ENCODE results near the gene ALKBH8. TPM values are rescaled to one million over a fixed set of nuclear protein-coding genes. Genes with fewer than 3 reads are reported as not detected.
"Not testable (repeated sequence)": the region's sequence is repeated elsewhere in the genome, so short reads cannot be mapped to it uniquely, and the experiment has no call there.

The ALKBH8 gene
- total RNA-seq, 1 donor from 2014 or later = 13.3 TPM

DNA sequence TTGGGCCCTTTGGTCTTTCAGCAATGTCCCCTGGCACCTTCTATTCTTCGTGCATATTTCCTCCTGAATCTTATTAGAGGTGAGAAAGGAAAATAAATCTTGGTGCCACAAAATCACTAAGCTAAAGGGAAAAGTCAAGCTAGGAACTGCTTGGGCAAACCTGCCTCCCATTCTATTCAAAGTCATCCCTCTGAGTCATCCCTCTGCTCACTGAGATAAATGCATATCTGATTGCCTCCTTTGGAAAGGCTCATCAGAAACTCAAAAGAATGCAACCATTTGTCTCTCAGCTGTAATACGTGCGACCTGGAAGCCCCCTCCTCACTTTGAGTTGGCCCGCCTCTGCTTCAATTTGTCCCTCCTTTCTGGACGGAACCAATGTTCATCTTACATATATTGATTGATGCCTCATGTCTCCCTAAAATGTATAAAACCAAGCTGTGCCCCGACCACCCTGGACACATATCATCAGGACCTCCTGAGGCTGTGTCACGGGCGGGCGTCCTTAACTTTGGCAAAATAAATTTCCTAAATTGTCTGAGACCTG, 493 bp upstream of the ALKBH8 start:
- peaks cover 39% of the 10 kb centered on the region for H3K4me1 Mint-ChIP-seq
- DNase-seq; H3K27me3 Mint-ChIP-seq; H3K9me3 Mint-ChIP-seq; H3K36me3 Mint-ChIP-seq (ENCODE audit: low read depth): not testable (repeated sequence)
- intact Hi-C loops (cut with micrococcal nuclease) = loop anchor here (1.0 to 10.0 kb wide), 9 partner anchors 27 to 1491 kb away; partner anchors contain the start of genes AASDHPPT, ATM, C11orf65 and CWF19L2
- peak overlapping the region; percentile 90 for H3K27ac Mint-ChIP-seq
- H3K4me3 Mint-ChIP-seq = peak overlapping the region; percentile 93

DNA sequence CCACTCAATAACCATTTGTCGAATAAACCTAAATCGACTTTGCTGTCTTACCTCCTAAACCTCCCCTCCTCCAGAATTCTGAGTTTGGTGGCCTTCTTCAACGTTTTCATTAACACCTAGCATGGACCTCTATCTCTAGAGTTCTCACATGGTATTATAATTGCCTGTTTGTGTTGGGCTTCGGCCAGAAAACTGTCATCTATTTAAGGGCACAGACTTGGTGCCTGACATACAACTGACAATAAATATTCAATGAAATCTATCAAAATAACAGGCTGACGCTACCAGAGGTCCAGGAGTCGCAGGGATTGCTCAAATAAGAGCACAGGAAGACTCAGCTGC, 687 bp downstream of the ALKBH8 start:
- Mint-ChIP-seq H3K9me3 (no peaks in the 10 kb centered on the region), H3K36me3 (ENCODE audit: low read depth) (peaks cover 1% of the 10 kb centered on the region), H3K4me1 (peaks cover 40% of the 10 kb centered on the region), H3K4me3 (peak overlapping the region; percentile 93), H3K27me3 (no peaks in the 10 kb centered on the region), H3K27ac (peak overlapping the region; percentile 90)
- DNase-seq = no peak
- intact Hi-C loops (cut with micrococcal nuclease) = loop anchor here (1.0 to 10.0 kb wide), 10 partner anchors 28 to 1490 kb away; partner anchors contain the start of genes AASDHPPT, ATM, C11orf65 and CWF19L2

DNA sequence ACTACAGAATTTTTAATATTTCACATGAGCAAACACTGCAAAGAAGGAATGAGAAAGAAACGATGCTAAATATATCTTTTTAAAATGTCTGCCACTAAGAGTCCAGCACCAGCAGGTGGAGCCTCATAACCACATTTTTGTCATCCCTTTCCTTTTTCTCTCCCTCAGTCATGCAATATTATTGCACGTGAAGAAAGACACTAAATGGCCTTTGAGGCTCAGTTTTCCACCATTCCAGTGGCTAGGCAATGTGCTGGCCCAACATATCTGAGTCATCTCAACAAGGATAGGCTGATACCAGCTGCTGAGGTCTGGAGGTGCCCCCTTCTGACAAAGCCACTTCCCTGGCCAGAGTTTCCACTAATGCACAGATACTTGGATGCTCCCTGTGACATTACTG, 1.8 kb downstream of the ALKBH8 start:
- Mint-ChIP-seq H3K36me3 (ENCODE audit: low read depth) (peaks cover 7% of the 10 kb centered on the region), H3K27ac (no peak overlapping the region), H3K27me3 (no peaks in the 10 kb centered on the region), H3K9me3 (no peaks in the 10 kb centered on the region), H3K4me1 (peaks cover 43% of the 10 kb centered on the region), H3K4me3 (peak overlapping the region; percentile 64)
- DNase-seq = peak; percentile 80
- intact Hi-C loops (cut with micrococcal nuclease) = loop anchor here (2.0 to 10.0 kb wide), 8 partner anchors 15 to 1489 kb away; partner anchors contain the start of genes AASDHPPT, ATM, KBTBD3 and NPAT

DNA sequence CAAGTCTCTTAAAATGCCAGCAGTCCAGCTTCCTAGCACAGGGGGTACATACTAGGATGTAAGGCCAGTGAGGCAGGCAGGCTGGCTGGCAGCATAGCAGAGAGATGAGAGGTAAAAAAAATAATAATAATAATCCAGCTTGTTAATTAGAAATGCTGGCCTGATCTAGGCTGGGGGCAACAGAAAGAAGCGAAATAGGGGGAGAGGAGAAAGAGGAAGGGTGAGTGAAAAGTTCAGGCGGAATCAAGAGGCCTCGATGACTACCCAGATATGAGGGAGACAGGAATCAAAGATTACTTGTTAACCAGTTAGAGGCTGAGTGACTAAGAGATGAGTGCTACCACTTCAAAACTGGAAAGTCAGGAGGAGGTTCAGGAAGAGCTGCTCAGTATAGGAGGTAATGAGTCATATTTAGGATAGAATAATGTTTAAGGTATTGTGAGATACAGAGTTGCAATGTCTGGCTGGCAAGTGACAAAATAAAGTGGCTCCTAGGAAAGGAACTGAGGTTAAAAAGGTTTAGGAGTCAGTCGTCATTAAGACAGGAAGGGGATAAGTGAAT, 2.8 kb downstream of the ALKBH8 start:
- Mint-ChIP-seq H3K4me3 (peak overlapping the region; percentile 45), H3K36me3 (ENCODE audit: low read depth) (peaks cover 8% of the 10 kb centered on the region), H3K9me3 (no peaks in the 10 kb centered on the region), H3K27ac (peak overlapping the region; percentile 58), H3K4me1 (peaks cover 43% of the 10 kb centered on the region), H3K27me3 (no peaks in the 10 kb centered on the region)
- intact Hi-C loops (cut with micrococcal nuclease) = loop anchor here (2.0 to 10.0 kb wide), 5 partner anchors 14 to 1488 kb away; partner anchors contain the start of genes AASDHPPT, ATM, KBTBD3 and NPAT
- DNase-seq = no peak

DNA sequence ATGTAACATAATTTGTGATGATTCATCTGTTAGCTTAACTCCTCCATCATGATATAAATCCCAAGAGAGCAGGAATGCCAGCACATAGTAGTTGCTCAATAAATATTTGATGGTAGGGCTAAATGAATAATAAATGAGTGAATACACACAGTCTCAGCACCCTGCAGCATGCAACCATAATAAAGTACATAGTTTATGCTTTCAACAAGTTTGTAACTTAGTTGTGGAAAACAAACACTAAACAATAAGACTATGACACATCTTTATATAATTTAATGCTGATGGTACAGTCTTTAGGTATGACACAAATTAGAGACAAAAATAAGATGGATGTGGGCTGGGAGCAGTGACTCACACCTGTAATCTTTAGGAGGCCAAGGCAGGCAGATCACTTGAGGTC, 3.8 kb downstream of the ALKBH8 start:
- intact Hi-C loops (cut with micrococcal nuclease) = loop anchor here (2.0 to 10.0 kb wide), 5 partner anchors 13 to 1487 kb away; partner anchors contain the start of genes AASDHPPT, ATM, KBTBD3 and NPAT
- Mint-ChIP-seq H3K27me3 (no peaks in the 10 kb centered on the region), H3K27ac (no peak overlapping the region), H3K4me1 (peaks cover 43% of the 10 kb centered on the region), H3K4me3 (no peak overlapping the region), H3K9me3 (no peaks in the 10 kb centered on the region), H3K36me3 (ENCODE audit: low read depth) (peaks cover 8% of the 10 kb centered on the region)
- no peak for DNase-seq

DNA sequence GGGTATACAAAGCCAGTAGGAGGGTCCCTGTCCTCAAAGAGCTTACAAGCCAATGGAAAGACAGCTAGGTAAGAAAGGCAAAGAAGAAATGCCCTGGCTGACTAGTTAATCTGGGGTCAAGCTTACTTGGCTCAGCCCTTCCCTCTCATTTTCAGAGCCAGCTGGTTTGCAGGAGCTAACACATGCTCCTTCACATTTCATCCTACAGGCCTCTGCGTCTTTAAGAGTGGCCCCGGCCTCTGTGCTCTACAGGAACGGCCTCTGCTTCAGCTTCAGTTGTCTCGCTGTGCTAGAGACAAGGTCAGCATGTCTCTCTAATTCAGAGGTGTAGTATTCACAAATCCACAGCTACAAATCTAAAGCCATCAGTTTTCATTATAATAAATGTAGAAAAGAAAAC, 15.2 kb downstream of the ALKBH8 start:
- intact Hi-C loops (cut with micrococcal nuclease) = no loop called here
- no peak for DNase-seq
- H3K36me3 Mint-ChIP-seq (ENCODE audit: low read depth) = peaks cover 30% of the 10 kb centered on the region

DNA sequence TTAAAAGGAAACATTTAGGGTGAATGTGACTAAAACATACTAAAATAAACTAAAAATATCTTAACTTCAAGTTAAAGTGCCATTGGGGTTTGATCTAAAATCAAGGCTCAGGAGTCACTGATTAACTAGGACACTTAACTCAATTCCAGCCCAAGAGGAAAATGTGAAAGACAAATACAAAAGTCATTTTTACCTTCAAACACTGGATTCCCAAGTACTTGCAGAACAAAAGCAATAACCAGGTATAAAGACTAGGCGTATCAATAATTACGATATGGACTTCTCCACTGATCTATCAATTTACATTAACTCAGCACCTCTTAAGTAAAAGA, 15.6 kb downstream of the ALKBH8 start:
- no peak overlapping the region for H3K27ac Mint-ChIP-seq
- H3K9me3 Mint-ChIP-seq = no peaks in the 10 kb centered on the region
- peaks cover 6% of the 10 kb centered on the region for H3K4me1 Mint-ChIP-seq
- peaks cover 29% of the 10 kb centered on the region for H3K36me3 Mint-ChIP-seq (ENCODE audit: low read depth)
- no peak overlapping the region for H3K4me3 Mint-ChIP-seq
- intact Hi-C loops (cut with micrococcal nuclease) = loop anchor here (1.0 to 2.0 kb wide), 3 partner anchors 13 to 139 kb away; no protein-coding TSS in a partner anchor
- no peaks in the 10 kb centered on the region for H3K27me3 Mint-ChIP-seq
- no peak for DNase-seq

More for the DNA sequence above, 15.2 kb downstream of the ALKBH8 start:
- H3K27ac Mint-ChIP-seq = no peak overlapping the region
- H3K9me3 Mint-ChIP-seq = no peaks in the 10 kb centered on the region
- H3K27me3 Mint-ChIP-seq = no peaks in the 10 kb centered on the region
- no peak overlapping the region for H3K4me3 Mint-ChIP-seq
- H3K4me1 Mint-ChIP-seq = peaks cover 5% of the 10 kb centered on the region

DNA sequence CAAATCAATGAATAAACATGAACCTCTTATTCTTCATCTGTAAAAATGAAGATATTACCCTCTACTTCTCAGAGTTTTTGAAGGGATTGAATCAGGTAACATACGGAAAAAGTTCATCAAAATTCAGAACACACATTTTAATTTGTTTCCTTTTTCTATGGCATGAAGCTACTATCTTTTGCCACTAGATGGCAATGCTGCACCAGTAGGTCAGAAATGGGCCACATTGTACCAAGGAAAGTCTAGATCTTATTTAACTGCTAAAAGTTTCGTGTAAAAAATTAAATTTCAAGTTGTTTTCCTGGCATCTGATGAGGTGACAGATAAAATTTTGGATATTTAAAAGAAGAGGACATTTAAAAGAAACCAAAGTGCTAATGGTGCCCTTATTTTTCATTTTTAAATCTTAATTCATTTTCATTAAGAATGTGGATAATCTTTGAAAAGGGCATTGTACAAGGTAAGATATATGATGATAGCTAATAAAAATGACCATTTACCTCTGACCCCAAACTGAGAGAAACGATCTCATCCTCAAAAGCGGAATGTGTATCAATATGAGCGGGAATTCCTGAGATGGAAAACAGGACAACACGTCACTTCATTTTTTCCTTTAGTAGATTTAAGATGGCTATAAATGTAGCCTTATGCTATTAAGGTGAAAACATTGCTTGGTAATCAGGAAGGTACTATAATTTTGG, 16.1 kb downstream of the ALKBH8 start:
- Mint-ChIP-seq H3K9me3 (no peaks in the 10 kb centered on the region), H3K4me3 (no peak overlapping the region), H3K36me3 (ENCODE audit: low read depth) (peaks cover 33% of the 10 kb centered on the region), H3K27ac (no peak overlapping the region), H3K4me1 (peaks cover 11% of the 10 kb centered on the region), H3K27me3 (no peaks in the 10 kb centered on the region)
- peak; percentile 79 for DNase-seq
- intact Hi-C loops (cut with micrococcal nuclease) = loop anchor here (1.0 to 2.0 kb wide), 3 partner anchors 13 to 140 kb away; no protein-coding TSS in a partner anchor

DNA sequence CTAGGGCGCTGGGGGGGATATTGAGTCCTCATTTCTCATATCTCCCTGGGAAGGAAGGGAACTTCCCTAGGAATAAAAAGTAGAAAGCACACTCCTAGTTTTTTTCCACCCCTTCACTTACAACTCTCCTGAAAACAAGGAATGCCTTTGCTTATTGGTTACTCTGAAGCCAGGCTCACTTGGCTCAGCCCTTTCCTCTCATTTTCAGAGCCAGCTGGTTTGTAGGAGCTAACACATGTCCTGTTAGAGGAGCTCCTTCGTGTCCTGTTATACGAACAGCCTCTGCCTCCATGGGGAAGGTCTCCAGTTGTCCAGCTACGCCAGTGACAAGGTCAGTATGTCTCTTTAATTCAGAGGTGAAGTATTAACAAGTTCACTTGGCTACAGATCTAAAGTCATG, 17.6 kb downstream of the ALKBH8 start:
- intact Hi-C loops (cut with micrococcal nuclease) = loop anchor here (2.0 kb wide), 1 partner anchor 15 kb away; no protein-coding TSS in a partner anchor
- H3K4me1 Mint-ChIP-seq = peaks cover 11% of the 10 kb centered on the region
- no peaks in the 10 kb centered on the region for H3K27me3 Mint-ChIP-seq
- DNase-seq = no peak
- H3K4me3 Mint-ChIP-seq = no peak overlapping the region
- H3K9me3 Mint-ChIP-seq = no peaks in the 10 kb centered on the region
- H3K36me3 Mint-ChIP-seq (ENCODE audit: low read depth) = peaks cover 32% of the 10 kb centered on the region
- H3K27ac Mint-ChIP-seq = no peak overlapping the region

DNA sequence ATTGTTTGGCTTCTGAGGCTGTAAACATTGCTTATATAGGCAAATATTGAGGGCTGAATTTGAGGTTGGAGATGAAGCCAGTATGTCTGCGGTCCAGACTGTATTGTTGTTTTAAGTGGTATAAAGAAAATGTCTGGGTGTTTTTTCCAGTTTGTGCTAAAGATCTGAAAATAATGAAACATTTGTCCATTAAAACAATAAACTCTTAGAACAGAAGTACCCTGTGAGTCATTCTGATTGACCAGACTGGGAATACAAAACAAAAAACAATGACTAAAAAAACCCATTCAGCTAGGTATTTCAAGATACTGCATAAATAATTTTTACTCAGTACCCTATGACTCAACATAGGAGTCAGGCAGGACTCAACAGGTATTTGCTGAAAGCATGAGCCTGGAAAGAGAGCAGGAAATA, 20.4 kb downstream of the ALKBH8 start:
- H3K4me3 Mint-ChIP-seq = no peak overlapping the region
- H3K27ac Mint-ChIP-seq = peak overlapping the region; percentile 5
- DNase-seq = no peak
- intact Hi-C loops (cut with micrococcal nuclease) = no loop called here
- H3K9me3 Mint-ChIP-seq = no peaks in the 10 kb centered on the region
- peaks cover 17% of the 10 kb centered on the region for H3K36me3 Mint-ChIP-seq (ENCODE audit: low read depth)
- H3K27me3 Mint-ChIP-seq = no peaks in the 10 kb centered on the region
- H3K4me1 Mint-ChIP-seq = peaks cover 11% of the 10 kb centered on the region

DNA sequence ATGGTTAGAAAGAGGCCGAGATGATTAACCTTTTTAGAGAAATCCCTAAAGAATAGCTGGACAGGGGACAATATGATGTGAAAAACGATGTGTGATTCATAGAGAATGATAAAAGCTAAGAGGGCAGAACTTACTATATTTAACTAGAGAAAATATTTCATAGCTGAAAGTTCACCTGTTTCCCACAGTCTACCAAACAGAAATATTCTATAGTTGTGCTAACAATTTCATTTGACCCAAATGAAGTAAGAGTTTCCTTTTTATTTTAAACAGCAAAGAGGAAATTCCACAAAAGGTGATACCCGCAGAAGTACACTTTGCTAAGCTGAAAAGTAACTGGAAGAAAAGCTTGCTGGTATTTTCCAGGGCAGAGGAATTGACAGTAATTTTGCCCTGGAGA, 26.7 kb downstream of the ALKBH8 start:
- Mint-ChIP-seq H3K36me3 (ENCODE audit: low read depth) (peaks cover 26% of the 10 kb centered on the region), H3K4me1 (peaks cover 2% of the 10 kb centered on the region), H3K4me3 (no peak overlapping the region), H3K27me3 (no peaks in the 10 kb centered on the region), H3K9me3 (peaks cover 5% of the 10 kb centered on the region), H3K27ac (no peak overlapping the region)
- no peak for DNase-seq
- intact Hi-C loops (cut with micrococcal nuclease) = no loop called here

DNA sequence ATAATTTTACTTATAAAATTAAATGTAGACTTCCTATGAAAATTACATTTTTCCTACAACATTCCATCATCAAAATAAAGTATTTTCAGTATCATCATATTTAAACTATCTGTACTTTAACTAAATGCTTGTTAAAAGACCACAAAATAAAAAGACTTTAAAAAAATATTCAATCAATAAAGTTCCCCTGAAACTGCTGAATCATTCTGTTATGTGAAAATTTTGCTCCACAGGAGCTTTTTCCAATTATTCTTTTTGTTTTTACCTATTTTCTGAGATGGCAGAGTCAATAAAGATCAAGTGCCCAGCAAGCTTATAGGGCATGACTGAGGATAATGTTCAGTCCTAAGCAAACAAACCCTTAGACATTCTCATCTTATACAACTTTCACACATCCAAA, 27.3 kb downstream of the ALKBH8 start:
- peaks cover 26% of the 10 kb centered on the region for H3K36me3 Mint-ChIP-seq (ENCODE audit: low read depth)
- H3K4me3 Mint-ChIP-seq = no peak overlapping the region
- no peaks in the 10 kb centered on the region for H3K27me3 Mint-ChIP-seq
- H3K27ac Mint-ChIP-seq = no peak overlapping the region
- H3K9me3 Mint-ChIP-seq = peaks cover 5% of the 10 kb centered on the region
- DNase-seq = no peak
- H3K4me1 Mint-ChIP-seq = peaks cover 2% of the 10 kb centered on the region
- intact Hi-C loops (cut with micrococcal nuclease) = no loop called here

DNA sequence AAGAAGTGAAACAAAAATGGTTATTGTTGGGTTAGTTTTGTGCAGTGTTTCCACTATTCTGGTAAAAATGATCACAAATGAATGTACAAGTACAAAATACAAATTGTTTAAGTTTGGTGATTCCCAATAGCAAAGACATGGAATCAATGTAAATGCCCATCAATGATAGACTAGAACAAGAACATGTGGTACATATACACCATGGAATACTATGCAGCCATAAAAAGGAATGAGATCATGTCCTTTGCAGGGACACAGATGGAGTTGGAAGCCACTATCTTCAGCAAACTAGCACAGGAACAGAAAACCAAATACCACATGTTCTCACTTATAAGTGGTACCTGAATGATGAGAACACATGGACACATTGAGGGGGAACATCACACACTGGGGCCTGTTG, 28.4 kb downstream of the ALKBH8 start:
- intact Hi-C loops (cut with micrococcal nuclease); DNase-seq; H3K4me1 Mint-ChIP-seq; H3K4me3 Mint-ChIP-seq; H3K27me3 Mint-ChIP-seq; H3K27ac Mint-ChIP-seq; H3K9me3 Mint-ChIP-seq: not testable (repeated sequence)
- H3K36me3 Mint-ChIP-seq (ENCODE audit: low read depth) = peaks cover 26% of the 10 kb centered on the region

DNA sequence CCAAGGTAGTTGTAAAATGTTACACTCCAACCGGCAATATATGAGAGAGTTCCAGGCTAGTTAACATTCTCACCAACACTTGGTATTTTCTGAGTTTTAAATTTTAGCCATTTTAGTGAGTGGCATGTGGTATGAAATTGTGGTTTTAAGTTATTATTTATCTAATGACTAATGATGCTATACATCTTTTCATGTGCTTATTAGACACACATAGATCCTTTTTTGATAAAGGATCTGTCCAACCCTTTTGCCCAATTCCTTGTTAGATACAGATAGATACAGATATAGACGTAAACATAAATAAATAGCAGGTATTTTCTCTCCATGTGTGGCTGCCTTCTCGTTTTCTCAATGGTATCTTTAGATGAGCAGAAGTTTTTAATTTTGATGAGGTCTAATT, 39.3 kb downstream of the ALKBH8 start:
- no peak overlapping the region for H3K27ac Mint-ChIP-seq
- intact Hi-C loops (cut with micrococcal nuclease) = no loop called here
- DNase-seq = no peak
- H3K36me3 Mint-ChIP-seq (ENCODE audit: low read depth) = peaks cover 4% of the 10 kb centered on the region
- no peaks in the 10 kb centered on the region for H3K4me1 Mint-ChIP-seq
- no peaks in the 10 kb centered on the region for H3K27me3 Mint-ChIP-seq
- no peak overlapping the region for H3K4me3 Mint-ChIP-seq
- H3K9me3 Mint-ChIP-seq = no peaks in the 10 kb centered on the region
